ENCODE results near the gene FAM210B.

Gene FAM210B

GRCh38 chr20:56348746-56349145 lies 10.0 kb upstream of the FAM210B start:
- peak; percentile 17 for DNase-seq (ENCODE audit: low read depth)
- H3K4me3 ChIP-seq (ENCODE audit: control insufficient read depth, low read depth, low read length): no peak overlapping the region
- TF ChIP-seq CTCF (conservative IDR thresholded peaks at IDR 0.05; ENCODE audit: control insufficient read depth, insufficient read depth, low read depth, low read length): no peak

GRCh38 chr20:56350842-56351241 lies 7.9 kb upstream of the FAM210B start:
- H3K4me3 ChIP-seq (ENCODE audit: control insufficient read depth, low read depth, low read length): no peak overlapping the region
- DNase-seq (ENCODE audit: low read depth): no peak
- TF ChIP-seq CTCF (conservative IDR thresholded peaks at IDR 0.05; ENCODE audit: control insufficient read depth, insufficient read depth, low read depth, low read length): no peak

GRCh38 chr20:56352345-56353055 lies 6.3 kb upstream of the FAM210B start:
- TF ChIP-seq CTCF (conservative IDR thresholded peaks at IDR 0.05; ENCODE audit: control insufficient read depth, insufficient read depth, low read depth, low read length): no peak
- no peak overlapping the region for H3K4me3 ChIP-seq (ENCODE audit: control insufficient read depth, low read depth, low read length)
- peak; percentile 47 for DNase-seq (ENCODE audit: low read depth)

- H3K4me3 ChIP-seq (ENCODE audit: control insufficient read depth, low read depth, low read length): no peak overlapping the region
- TF ChIP-seq CTCF (conservative IDR thresholded peaks at IDR 0.05; ENCODE audit: control insufficient read depth, insufficient read depth, low read depth, low read length): no peak
- no peak for DNase-seq (ENCODE audit: low read depth)
Measured at GRCh38 chr20:56353356-56353755, 5.4 kb upstream of the FAM210B start.

- H3K4me3 ChIP-seq (ENCODE audit: control insufficient read depth, low read depth, low read length): peak overlapping the region; percentile 32
- no peak for DNase-seq (ENCODE audit: low read depth)
- no peak for TF ChIP-seq CTCF (conservative IDR thresholded peaks at IDR 0.05; ENCODE audit: control insufficient read depth, insufficient read depth, low read depth, low read length)
Measured at GRCh38 chr20:56358070-56358469, 704 bp upstream of the FAM210B start.

- H3K4me3 ChIP-seq (ENCODE audit: control insufficient read depth, low read depth, low read length): peak overlapping the region; percentile 77
- peak; percentile 68 for DNase-seq (ENCODE audit: low read depth)
- no peak for TF ChIP-seq CTCF (conservative IDR thresholded peaks at IDR 0.05; ENCODE audit: control insufficient read depth, insufficient read depth, low read depth, low read length)
Measured at GRCh38 chr20:56359212-56360132, 698 bp downstream of the FAM210B start.
